ENCODE data around the gene AKR1C2. TPM values are rescaled to one million over a fixed set of nuclear protein-coding genes. Genes with fewer than 3 reads are reported as not detected.
A peak's percentile ranks its signal among the peaks of the same experiment; 100 is the strongest.
"Not testable (repeated sequence)": the region's sequence is repeated elsewhere in the genome, so short reads cannot be mapped to it uniquely, and the experiment has no call there.

Gene AKR1C2
- total and polyA plus RNA-seq, 8 donors: 2.9 to 10.9 (median 4.4) TPM

- intact Hi-C loops (cut with DNase I): no loop called here
- peaks cover 14 to 29% (median 23%) of the 10 kb centered on the region in 3 donors for H3K4me1 ChIP-seq
- no peak for ATAC-seq
- H3K27ac ChIP-seq: peak overlapping the region in 1 of 4 donors; percentile 87
- DNase-seq: no peak
- no peaks in the 10 kb centered on the region for H3K27me3 ChIP-seq
- FAIRE-seq: no peak
- no peaks in the 10 kb centered on the region for H3K36me3 ChIP-seq
- H3K4me3 ChIP-seq: no peak overlapping the region
- 96 to 97% methylated on average over 2 of the region's 2 CpGs for WGBS, 2 donors
- TF ChIP-seq CTCF (IDR thresholded peaks at IDR 0.05): no peak
- no peaks in the 10 kb centered on the region for H3K9me3 ChIP-seq
These were observed 57.6 kb downstream of the AKR1C2 start for GRCh38 chr10:4945766-4946717.

- DNase-seq (no peak), FAIRE-seq (no peak), ATAC-seq (no peak)
- 100% methylated on average over 1 of the region's 1 CpG for WGBS, 2 donors
- Histone ChIP-seq H3K27me3 (no peaks in the 10 kb centered on the region), H3K9me3 (no peaks in the 10 kb centered on the region), H3K4me1 (peaks cover 14 to 29% (median 23%) of the 10 kb centered on the region in 3 donors), H3K36me3 (no peaks in the 10 kb centered on the region), H3K4me3 (no peak overlapping the region), H3K27ac (no peak overlapping the region)
- intact Hi-C loops (cut with DNase I): no loop called here
- no peak for TF ChIP-seq CTCF (IDR thresholded peaks at IDR 0.05)
These were observed 58.8 kb downstream of the AKR1C2 start for GRCh38 chr10:4944841-4945240.

GRCh38 chr10:4943821-4944220 is 59.8 kb downstream of the AKR1C2 start:
- TF ChIP-seq CTCF (IDR thresholded peaks at IDR 0.05): no peak
- H3K27ac ChIP-seq: peak overlapping the region in 1 of 4 donors; percentile 29
- ATAC-seq (no peak), DNase-seq (no peak), FAIRE-seq (no peak)
- intact Hi-C loops (cut with DNase I): no loop called here
- H3K9me3 ChIP-seq: no peaks in the 10 kb centered on the region
- WGBS, 2 donors: 78 to 91% methylated on average over 2 of the region's 2 CpGs
- H3K4me3 ChIP-seq: no peak overlapping the region
- H3K36me3 ChIP-seq: no peaks in the 10 kb centered on the region
- H3K4me1 ChIP-seq: peaks cover 14 to 29% (median 23%) of the 10 kb centered on the region in 3 donors
- H3K27me3 ChIP-seq: no peaks in the 10 kb centered on the region

- H3K27me3 ChIP-seq: not testable (repeated sequence)
These were observed 60.2 kb downstream of the AKR1C2 start for GRCh38 chr10:4943416-4943815.

GRCh38 chr10:4942931-4943330 is 60.7 kb downstream of the AKR1C2 start:
- Histone ChIP-seq H3K27ac (peak overlapping the region in 1 of 4 donors; percentile 29), H3K4me1 (peaks cover 10 to 22% (median 18%) of the 10 kb centered on the region in 3 donors)
- peak in 1 of 6 donors; percentile 33 for DNase-seq
- FAIRE-seq; H3K36me3 ChIP-seq; intact Hi-C loops (cut with DNase I); H3K4me3 ChIP-seq; H3K27me3 ChIP-seq; H3K9me3 ChIP-seq: not testable (repeated sequence)
- WGBS, 2 donors: 53 to 64% methylated on average over 2 of the region's 2 CpGs
- peak; percentile 21 to 72 (median 66) for ATAC-seq

More at GRCh38 chr10:4943416-4943815, 60.2 kb downstream of the AKR1C2 start:
- H3K36me3 ChIP-seq; ATAC-seq; intact Hi-C loops (cut with DNase I); H3K4me3 ChIP-seq; DNase-seq; FAIRE-seq; H3K9me3 ChIP-seq: not testable (repeated sequence)
- Histone ChIP-seq H3K4me1 (peaks cover 14 to 27% (median 23%) of the 10 kb centered on the region in 3 donors), H3K27ac (peak overlapping the region in 1 of 4 donors; percentile 29)

All from pancreas (tissue), 10 donors.